GM04503 (cell line): ENCODE results near the gene EXOC3L1.

Experiments used
- DNase-seq: peaks from one replicate; pipeline ENCODE4 v3.0.0-alpha.2; 2012; ENCODE audit warnings: low read depth

EXOC3L1 gene

DNA sequence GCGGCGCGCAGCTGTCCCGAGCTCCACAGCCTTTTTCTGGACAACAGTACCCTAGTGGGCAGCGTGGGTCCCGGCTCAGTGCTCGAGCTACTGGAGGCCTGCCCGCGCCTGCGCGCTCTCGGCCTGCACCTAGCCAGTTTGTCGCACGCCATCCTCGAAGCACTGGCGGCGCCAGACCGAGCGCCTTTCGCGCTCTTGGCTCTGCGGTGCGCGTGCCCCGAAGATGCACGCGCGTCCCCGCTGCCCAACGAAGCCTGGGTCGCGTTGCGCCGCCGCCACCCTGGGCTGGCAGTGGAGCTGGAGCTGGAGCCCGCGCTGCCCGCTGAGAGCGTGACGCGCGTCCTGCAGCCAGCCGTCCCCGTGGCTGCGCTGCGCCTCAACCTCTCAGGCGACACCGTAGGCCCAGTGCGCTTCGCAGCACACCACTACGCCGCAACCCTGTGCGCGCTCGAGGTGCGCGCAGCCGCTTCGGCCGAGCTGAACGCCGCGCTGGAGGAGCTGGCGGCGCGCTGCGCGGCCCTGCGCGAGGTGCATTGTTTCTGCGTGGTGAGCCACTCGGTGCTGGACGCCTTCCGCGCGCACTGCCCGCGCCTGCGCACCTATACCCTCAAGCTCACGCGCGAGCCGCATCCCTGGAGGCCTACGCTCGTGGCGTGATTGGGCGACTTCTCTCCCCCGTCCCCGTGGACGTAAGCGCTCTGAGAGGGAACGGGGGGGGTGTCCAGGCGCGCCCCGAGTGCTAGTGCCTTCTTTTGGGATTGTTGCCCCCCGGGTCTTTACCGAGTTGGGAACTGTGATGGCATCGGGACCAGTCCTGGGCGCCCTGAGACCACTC, 26.6 kb downstream of the EXOC3L1 start:
- DNase-seq, result no peak

DNA sequence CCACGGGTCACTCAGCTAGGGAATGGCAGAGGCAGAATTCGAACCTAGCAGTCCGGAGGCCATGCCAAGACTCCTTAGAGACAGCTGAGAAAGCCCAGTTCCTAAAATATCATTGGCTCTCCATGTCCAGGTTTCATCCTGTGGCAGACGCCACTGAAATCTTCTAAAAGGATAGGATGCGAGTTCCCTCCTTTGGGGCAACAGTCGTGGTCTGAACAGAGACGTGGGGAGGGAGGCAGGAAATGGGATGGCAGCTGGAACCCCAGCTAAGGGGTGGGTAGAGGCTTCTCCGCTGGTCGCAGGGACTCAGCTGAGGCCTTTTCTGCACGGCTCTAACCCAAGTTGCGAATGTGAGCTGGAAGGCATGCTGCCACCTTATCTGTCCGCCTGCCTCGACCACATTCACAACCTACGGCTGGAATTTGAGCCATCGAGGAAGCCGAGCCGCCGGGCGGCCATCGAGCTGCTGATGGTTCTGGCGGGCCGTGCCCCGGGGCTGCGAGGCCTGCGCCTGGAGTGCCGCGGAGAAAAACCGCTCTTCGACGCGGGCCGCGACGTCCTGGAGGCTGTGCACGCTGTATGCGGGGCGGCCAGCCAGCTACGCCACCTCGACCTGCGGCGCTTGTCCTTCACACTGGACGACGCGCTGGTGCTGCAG, 27.3 kb downstream of the EXOC3L1 start:
- no peak for DNase-seq

DNA sequence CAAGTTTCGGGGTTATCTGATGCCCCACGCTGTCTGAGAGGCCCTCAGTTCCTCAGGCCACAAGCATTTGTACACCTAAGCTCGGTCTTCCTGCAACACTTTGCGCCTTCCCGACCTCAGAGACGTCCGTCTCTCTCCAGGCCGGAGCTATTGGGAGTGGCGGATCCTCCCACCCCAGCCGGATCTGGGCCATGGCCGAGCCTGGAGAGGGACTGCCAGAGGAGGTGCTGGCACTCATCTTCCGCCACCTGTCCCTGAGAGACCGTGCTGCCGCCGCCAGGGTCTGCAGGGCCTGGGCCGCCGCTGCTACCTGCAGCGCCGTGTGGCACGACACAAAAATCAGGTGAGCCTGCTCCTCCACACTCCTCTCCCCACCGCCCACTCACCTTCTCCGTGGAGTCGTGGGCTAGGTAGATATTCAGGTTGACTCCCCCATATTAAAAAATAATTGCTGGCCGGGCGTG, 28.3 kb downstream of the EXOC3L1 start:
- no peak for DNase-seq

DNA sequence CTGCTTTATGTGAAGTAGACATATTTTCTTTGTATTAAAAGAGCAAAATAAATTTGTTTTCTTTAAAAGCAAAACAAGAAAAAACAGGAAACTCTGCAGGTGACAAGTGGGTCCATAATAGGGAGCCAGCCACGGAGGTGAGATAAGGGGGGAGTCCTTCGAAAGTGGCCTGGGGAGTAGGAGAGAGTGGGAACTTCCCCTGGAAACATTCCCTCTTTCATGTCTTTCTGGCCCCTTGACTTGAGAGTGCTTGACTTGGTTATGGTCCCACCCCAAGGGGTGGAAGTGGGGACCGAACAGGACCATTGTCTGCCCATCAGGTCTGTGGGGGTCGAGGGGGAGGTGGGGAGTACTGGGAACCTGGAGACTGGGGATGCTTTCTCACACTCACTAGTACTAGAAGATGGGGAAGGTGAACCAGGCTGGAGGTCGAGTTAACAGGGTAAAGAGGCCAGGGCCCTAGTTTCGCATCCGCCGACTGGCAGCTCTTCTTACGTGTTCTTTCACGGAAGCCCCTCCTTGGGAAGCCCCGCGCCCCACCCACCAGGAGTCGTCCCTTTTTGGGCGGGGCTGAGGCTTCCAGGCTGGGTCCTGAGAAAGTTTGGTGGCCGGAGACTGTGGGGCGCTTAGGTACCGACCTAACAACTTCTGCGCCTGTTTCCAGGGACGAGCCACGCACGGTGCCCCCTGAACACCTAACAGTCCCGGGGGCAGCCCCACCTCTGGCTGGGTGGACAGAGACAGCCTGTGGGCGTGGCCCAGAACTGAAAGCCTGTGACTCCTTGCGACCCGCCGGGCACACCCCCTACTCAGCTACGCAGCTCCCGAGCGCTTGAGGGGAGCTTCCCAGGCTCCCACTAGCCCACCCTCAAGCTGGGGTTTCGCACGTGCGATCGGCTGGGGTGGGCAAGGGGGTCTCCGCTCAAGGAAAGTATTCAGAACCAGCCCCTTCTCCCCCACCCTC, 31.0 kb downstream of the EXOC3L1 start:
- DNase-seq, result no peak

DNA sequence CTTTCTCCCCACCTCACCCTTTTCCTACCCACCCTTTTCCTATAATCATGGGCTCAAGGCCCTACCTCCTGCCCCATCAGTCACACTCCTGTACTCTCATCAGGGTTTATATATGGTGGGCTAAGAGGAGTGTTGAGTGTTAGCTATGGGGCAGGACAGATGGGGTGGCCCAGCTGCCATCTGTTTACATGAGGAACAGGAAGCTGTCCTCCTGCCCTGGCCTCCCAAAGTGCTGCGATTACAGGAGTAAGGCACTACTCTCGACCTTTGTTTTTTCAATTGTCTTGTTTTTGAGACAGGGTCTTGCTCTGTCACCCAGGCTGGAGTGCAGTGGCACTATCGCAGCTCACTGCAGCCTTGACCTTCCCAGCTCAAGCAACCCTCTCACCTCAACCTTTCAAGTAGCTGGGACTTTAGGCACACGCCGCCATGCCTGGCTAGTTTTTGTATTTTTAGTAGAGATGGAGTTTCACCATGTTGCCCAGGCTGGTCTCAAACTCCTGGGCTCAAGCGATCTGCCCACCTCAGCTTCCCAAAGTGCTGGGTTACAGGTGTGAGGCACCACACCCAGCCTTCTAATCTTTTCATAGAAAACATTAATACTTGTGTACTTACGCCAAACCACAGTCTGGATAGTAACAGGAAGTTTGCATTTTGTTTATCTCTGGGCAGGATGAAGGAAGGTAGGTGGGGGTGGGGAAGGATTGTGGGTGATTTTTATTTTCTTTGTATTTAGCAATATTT, 31.9 kb downstream of the EXOC3L1 start:
- DNase-seq, result no peak

DNA sequence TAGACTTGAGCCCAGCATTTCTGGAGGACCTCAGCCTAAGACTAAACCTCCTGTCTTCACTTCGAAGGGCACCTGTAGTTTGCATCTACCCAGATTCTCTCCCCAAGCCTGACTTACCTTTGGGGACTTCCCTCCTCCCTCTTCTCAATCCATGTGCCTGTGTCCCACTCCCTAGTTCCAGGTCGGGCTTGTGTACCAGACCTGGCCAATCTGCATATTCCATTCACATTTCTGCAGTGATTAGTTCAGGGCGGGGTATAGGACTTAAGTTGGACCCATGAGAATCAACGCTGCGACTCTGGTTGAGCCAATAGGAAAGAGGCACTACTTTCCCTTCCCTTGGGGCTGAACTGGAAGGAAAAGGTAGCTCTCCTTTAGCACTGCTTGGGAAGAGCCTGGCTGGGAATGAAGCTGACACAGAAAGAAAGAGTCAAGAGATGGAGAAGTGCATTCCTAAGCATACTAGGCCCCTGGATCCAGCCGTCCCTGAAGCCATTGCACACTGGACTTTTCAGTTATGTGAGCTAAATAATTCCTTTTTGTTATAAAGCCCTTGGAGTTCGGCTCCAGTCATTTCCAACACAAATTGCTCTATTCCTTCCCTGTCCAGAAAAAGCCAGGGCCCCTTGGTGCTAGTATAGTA, 32.7 kb downstream of the EXOC3L1 start:
- no peak for DNase-seq

DNA sequence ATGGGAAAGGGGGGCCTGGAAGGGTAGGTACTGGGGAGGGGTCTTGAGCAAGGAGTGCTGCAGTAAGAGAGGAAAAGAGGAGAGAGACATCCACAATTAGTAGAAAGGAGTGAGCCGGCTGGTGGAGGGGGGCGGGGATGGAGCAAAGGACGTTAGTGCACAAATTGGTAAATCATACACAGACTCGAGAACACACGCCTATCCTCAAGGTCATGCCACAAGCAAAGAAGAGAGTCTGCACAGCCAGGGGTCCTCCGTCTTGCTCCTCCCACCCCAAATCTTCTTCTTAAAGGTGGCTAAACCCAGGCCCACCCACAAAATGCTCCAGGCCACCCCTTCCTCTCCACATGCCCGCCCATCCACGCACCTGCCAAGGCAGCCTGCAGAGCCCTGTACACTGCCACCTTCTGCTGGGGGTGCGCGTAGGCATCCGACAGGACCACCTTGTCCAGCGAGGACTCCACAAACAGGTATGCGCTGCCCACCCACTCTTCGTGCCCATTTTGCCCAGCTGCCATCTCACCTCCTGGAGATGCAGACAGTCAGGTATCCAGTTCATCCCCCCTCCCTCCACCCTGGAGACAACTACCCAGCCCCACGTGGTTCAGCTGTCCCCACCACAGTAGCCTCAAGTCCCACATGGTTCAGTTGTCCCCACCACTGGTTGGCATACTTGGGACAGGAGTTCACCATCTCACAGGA, 33.6 kb downstream of the EXOC3L1 start:
- no peak for DNase-seq

DNA sequence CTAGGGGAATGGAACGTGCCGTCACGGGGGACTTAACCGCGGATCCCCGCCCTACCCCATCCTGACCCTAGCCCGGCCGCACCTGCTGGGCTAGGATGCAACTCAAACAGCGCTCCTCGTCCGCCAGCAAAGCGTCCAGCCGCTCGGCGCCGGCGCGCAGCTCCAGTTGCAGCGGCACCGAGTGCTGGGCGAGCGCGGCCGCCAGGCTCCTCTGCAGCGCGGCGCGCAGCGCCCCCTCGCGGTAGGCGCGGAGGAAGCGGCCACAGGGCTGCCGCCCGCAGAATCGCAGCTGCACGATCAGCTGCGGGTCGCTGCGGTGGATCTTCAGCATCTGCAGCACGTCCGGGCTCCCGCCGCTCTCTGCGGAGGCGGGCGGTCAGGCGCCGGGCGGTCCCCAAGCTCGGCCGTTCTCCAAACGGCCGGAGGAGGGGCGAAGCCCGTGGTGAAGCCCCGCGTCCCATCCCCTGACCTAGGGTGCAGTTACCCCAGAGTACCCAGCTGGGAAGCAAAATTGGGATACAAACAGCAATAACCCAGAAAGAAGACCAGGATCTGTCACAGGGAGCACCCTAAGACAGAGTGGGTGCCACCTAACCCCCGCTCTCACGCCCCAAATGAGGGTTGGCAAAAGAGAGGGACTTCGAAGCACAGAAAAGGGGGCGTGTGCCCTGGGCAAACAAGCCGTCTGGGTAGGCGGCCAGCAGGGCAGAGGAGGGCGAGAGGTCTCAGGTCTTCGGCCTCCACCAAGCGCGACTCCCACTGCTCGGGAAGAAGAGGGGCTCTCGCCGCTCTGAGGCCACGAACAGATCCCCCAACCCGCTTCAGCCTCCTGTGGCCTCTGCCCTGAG, 34.4 kb downstream of the EXOC3L1 start:
- DNase-seq, result no peak

DNA sequence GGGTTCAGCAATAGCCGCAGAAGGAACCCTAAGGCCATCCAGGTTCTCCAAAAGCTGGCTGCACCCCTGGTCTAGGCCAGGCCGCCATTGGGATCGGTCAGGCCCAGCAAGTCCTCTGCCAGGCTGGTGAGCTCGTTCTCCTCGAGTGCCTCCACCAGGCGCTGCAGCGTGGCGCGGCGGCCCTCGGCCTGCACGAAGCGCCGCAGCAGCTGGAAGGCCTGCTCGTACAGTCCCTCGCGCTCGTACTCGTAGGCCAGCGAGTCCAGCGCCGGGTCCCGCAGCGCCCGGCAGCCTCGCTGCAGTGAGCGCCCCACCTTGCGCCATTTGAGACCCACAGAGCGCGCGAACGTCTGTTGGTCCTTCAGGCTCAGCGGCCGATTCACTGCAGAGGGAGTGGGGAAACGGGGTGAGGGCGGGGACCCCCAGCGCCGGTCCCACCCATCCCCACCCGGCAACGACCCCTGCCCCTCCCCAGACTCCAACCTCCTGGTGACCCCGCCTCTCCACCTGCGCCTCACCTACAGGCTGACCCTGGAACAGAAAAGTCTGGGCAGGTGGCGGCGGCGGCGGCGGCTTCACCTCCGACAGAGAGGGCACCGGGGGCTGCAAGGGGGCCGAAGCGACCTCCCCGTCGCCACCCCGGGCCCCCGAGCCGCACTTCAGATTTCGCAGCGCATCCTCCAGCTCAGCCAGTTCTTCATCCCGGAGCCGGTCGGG, 35.2 kb downstream of the EXOC3L1 start:
- no peak for DNase-seq

DNA sequence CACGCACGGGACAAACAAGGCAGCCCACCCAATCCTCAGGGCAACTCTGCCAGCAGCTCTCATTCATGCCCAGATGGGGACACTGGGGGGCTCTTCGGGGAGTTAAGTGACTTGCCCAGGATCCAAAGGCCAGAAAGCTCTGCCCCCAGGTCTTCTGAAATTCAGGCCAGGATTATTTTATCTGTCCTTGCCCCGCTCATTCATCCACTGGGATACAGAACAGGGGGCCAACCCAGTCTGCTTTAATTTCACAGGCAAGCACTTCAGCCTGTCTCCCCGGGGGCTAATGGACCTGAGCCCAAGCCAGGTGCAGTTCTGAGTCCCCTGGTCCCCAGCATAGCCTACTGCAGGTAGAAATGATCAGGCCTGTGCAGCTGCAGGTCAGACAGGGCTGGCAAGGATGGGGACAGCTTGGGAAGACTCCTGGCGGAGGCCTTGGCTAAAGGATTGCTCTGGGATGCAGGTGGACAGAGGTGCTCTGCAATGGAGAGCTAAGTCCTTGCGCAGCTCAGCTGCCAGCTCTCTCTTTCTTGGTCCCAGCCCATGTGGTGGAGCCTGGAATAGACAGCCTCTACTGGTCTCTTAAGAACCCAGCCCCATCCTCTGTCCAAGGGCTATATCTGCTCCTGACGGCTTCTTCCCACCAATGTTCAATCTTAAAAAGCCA, 38.4 kb downstream of the EXOC3L1 start:
- DNase-seq, result no peak

DNA sequence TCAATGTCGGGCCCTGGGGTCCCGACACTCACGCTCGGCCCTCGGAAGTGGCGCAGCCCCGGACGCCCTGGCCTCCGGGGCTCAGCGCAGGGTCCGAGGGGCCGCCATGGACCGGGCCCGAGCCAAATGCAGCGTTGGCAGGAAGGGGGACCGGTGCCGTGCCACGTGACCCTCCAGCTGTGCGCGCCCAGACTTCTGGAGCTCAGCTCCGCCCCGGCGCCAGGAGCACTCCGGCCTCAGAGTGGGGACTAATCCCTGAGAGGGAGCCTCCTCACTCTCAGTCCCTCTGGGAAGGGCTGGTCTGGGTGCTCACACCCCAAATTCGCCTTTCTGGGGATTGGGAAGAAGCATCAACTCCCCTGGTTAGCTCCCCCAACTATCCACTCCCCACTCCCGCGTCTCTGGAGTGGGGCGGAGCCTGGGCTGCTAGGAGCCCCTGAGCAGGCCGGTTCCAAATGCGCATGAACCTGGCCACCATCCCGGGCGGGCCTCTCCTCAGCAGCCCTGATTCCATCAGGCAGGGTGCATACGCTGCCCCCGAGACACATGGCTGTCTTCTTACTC, 39.0 kb downstream of the EXOC3L1 start, which contains the start of gene B3GNT9:
Gene B3GNT9 (minus strand): TSS at position 166 of the 564 bp plus-strand sequence. CDS start 513 bp downstream, outside the sequence.
- peak; percentile 51 for DNase-seq

DNA sequence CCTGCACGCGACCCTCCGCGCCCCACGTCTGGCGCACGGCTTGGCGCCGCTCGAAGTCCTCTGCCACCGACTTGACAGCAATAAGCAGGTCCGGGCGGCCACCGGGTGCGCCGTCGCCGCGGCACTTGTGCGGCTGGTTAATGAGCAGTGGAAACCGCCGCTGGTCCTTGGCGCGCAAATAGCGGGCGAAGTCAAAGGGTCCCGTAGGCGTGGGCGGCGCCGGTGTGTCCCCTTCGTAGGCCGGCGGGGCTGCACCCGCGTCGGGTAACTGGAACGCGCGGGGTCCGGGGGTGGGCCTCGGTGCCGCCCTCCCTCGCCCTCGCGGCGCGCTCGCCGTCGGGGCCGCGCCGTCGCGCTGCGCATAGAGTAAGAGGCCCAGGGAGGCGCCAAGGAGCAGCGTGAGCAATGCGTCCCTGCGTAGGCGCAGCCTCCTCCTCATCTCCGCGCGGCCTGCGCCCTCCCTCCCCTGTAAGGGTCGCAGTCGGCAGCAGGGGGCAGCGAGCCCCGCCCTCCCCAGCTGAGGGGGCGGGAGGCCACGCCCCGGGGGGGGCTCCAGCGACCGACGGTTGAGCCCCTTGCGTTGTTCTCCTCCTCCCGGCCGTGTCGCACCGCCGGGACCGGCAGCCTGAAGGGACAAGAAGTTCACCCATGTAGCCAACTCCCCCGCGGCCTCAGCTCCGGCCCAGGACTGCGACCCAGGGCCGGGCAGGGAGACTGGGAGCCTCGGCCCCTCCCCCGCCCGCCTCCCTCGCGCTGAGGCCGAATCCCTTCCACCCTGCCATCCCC, 39.7 kb downstream of the EXOC3L1 start:
- DNase-seq, result no peak

DNA sequence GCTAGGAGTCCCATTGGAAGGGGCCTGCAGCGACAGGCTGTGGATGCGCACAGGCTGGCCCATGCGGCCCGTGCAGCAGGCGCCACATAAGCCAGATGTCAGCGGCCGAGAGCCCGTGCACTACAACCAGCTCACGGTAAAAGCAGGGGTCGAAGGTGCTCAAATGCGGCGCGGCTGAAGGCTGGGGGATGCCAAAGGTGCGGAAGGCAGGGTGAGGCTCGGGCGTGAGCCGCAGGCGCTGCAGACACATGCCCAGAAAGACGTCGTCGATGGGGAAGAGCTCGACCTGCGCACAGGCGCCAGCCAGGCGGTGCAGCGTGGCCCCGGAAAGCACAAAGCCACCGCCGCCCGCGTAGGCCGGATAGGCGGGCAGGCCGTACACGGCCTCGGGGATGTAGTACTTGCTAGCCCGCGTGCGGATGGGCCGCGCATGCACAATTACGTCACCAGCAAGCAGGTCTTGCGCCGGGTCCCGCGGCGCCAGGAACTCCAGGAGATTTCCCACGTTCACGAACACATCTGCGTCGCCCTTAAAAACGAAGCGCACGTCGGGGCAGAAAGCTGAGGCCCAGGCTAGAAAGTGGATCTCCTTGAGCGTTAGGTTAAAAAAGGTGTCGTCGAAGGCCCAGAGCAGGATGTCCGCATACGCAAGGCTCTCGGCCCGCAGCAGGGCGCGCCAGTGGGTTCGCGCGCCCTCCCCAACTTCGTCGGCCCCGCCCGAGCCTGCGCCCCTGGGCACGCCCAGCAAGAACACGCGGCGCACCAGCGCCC, 40.5 kb downstream of the EXOC3L1 start:
- no peak for DNase-seq

DNA sequence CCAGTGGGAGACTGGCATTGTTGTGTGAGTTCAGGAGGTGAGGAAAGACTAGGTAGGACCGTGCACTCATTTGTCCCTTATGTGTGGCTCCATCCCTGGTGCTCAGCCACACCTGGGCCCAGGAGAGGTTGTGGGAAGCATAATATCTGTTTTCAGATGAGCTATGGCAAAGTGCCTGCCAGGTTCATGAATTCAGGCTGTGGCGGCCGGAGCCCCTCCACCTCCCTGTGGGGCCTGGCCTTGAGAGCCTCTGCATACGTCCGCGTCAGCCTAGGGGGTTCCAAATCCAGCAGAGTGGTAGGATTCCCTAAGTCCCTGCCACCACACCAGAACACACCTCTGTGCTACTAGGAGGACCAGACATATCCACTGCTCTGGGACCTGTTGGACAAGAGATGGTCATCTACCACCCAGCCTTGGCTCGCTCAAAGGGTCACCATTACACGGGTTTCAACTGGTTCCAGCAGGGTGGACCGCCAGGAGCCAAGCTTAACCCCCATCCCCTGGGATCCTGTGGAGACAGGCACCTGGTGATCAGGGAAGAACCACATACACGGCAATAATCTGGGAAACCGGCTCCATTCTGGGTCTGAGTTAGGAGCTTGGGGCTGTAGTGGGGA, 41.2 kb downstream of the EXOC3L1 start:
- no peak for DNase-seq

DNA sequence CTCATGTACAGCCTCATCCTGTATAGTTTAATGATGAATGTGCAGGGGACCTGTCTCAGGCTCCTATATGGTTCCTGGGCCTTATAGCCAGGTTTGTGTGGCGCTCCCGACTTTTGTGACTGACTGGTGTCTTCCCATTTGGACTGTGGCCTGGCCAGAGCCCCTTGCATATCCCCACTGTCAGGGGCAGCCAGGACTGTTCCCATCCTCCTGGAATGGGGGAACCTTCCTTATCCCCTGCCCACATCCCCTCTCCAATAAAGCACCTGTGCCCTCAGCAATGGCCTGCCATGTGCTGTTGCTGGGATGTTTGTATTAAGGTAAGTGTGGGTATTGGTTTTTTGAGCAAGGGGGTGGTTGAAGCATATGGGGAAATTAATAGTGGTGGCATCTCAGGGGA, 41.7 kb downstream of the EXOC3L1 start:
- no peak for DNase-seq
